ENCODE results near the gene FAM3A.

FAM3A gene

GRCh38 chrX:154458116-154458953 lies 57.7 kb downstream of the FAM3A start, which contains the start of gene PLXNA3:
TSS of gene PLXNA3 (plus strand) at chrX:154458281. CDS start at chrX:154460184, 1,903 bp downstream.
- no peak for TF ChIP-seq CTCF (IDR thresholded peaks at IDR 0.05)

GRCh38 chrX:154457491-154458115 lies 58.4 kb downstream of the FAM3A start:
- TF ChIP-seq CTCF (IDR thresholded peaks at IDR 0.05), result no peak
